Measurements from ENCODE around the gene ENDOU.

GRCh38 chr12:47729233-47729632, 3.9 kb upstream of the ENDOU start:
- TF ChIP-seq CTCF (IDR thresholded peaks at IDR 0.05) (no peak), EP300 (IDR thresholded peaks at IDR 0.05; ENCODE audit: low read depth) (no peak), POLR2A (IDR thresholded peaks at IDR 0.05) (no peak)
